ENCODE measurements around the gene MRPL24. TPM values are rescaled to one million over a fixed set of nuclear protein-coding genes. Genes with fewer than 3 reads are reported as not detected.

The MRPL24 gene
- total RNA-seq, result 10 to 100 TPM; 61.4 to 70.4 TPM

DNA sequence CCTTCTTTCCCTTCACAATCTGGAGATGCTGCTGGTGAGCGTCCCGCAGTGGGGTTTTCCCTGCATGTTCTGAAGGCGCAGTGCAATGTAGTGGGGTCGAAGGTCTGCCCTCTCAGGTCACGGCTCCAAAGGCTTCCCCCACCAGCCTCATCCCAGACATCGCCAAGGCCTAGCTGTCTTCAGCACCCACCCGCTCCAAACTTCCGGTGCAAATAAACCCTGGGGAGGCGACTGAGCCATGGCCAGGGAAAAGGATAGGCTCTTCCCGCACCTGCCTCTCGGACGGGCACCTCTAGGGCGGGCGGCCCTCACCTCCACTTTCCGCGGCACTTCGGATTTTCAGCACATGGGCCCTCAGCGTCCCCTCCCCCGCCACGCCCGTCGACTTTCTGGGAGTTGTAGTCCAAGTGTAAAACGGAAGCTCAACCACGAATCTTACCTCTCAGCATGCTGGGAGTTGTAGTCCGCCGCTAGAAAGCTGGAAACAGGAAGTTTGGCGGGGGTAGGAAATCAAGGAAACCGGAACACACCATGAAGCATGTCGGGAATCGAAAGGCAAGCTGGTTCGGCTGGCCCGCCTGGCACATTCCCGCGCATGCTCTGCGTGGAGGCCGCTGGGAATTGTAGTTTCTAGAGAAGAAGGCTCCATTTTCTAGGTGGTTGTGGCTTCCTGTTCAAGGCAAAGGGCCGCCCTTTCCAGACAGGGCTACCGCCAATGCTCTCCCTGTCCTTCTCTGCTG, at the start of gene MRPL24:
Gene MRPL24, minus strand, starts transcription at position 348 of the 740 bp plus-strand sequence. CDS start 2,384 bp downstream, outside the sequence.
- peak within 1 kb of the TSS; percentile 94 to 98 for H3K27ac Mint-ChIP-seq
- H3K9me3 Mint-ChIP-seq, result no peaks in the 10 kb centered on the region
- peak; percentile 94 to 97 for DNase-seq (ENCODE audit: low spot score in 2 of 2)
- H3K36me3 Mint-ChIP-seq, result peaks cover 17 to 47% of the 10 kb centered on the region in 2 donors
- peak; percentile 89 to 90 for ATAC-seq

GRCh38 chr1:156789621-156790318, 48.9 kb upstream of the MRPL24 start:
- ATAC-seq, result no peak
- Mint-ChIP-seq H3K36me3 (peaks cover 3 to 10% of the 10 kb centered on the region in 2 donors), H3K9me3 (no peaks in the 10 kb centered on the region), H3K27ac (peak overlapping the region in 1 of 2 donors; percentile 45)
- DNase-seq (ENCODE audit: low spot score in 2 of 2), result no peak

DNA sequence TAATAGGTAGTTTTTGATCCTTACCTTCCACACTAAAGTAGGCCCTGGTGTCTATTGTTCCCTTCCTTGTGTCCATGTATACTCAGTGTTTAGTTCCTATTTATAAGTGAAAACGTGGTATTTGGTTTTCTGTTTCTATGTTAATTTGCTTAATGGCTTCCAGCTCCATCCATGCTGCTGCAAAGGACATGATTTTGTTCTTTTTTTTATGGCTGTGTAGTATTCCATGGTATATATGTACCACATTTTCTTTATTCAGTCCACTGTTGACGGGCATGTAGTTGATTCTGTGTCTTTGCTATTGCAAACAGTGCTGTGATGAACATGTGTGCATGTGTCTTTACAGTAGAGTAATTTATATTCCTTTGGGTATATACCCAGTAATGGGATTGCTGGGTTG, 47.2 kb upstream of the MRPL24 start:
- DNase-seq (ENCODE audit: low spot score in 2 of 2) (no peak), ATAC-seq (no peak)
- Mint-ChIP-seq H3K27ac (peak overlapping the region in 1 of 2 donors; percentile 63), H3K36me3 (peaks cover 0 to 6% of the 10 kb centered on the region in 2 donors), H3K9me3 (no peaks in the 10 kb centered on the region)

- peak overlapping the region in 1 of 2 donors; percentile 56 for H3K27ac Mint-ChIP-seq
- H3K36me3 Mint-ChIP-seq, result peaks cover 5 to 6% of the 10 kb centered on the region in 2 donors
Measured at GRCh38 chr1:156786640-156787039, 45.8 kb upstream of the MRPL24 start.

DNA sequence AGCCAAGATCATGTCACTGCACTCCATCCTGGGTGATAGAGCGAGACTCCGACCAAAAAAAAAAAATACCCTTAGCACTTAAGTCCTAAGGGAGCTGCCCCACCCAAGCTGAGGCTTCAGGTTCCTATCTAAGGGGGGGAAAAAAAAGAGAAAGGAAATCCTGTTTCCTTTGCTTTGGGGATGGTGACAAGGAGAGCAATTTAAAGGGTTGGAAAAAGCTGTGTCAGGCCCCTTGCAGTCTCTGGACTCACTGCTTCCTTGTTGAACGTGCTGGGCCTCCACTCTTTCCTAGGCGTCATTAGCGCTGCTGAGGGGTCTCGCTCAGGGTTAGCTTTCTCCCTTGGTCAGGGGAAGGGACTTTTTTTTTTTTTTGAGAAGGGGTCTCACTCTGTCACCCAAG, 44.6 kb upstream of the MRPL24 start:
- Mint-ChIP-seq H3K36me3 (peaks cover 5 to 6% of the 10 kb centered on the region in 2 donors), H3K9me3 (no peaks in the 10 kb centered on the region), H3K27ac (no peak overlapping the region)
- no peak for DNase-seq (ENCODE audit: low spot score in 2 of 2)
- no peak for ATAC-seq

More at GRCh38 chr1:156786640-156787039, 45.8 kb upstream of the MRPL24 start:
- ATAC-seq (no peak), DNase-seq (ENCODE audit: low spot score in 2 of 2) (no peak)
- H3K9me3 Mint-ChIP-seq, result no peaks in the 10 kb centered on the region

DNA sequence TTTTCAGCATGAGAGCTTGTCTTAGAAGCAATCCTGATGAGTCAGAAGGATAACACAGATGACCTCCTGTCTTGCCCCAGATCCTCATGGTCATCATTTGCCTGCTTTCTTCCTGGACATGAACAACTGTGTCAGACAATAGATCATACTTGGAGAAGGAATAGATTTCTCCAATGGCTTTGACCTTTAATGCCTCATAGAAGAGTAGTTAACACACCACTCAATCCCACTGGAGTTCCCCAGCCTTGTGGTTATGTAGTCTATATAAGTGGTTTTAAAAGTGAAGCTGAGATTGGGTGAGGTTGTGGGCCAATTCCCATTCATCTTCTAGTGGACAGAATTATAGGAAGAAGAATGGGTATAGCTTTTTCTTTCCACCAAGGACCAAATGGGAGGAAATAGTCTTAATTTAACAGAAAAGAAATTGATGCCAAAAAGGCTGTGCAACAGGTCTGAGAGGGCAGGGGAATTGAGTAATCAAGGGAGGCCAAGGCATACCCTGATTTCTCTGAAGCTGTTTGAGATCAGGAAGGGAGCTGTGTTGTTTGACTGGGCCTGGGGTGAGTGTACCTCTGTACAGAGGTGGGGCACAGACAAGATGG, 40.8 kb upstream of the MRPL24 start:
- peak; percentile 22 to 39 for ATAC-seq

GRCh38 chr1:156777573-156777972, 36.7 kb upstream of the MRPL24 start:
- H3K9me3 Mint-ChIP-seq, result no peaks in the 10 kb centered on the region
- H3K36me3 Mint-ChIP-seq, result peaks cover 0 to 17% of the 10 kb centered on the region in 2 donors
- ATAC-seq (no peak), DNase-seq (ENCODE audit: low spot score in 2 of 2) (no peak)
- H3K27ac Mint-ChIP-seq, result peak overlapping the region in 1 of 2 donors; percentile 71

More for the DNA sequence above, 40.8 kb upstream of the MRPL24 start:
- Mint-ChIP-seq H3K9me3 (no peaks in the 10 kb centered on the region), H3K36me3 (peaks cover 0 to 5% of the 10 kb centered on the region in 2 donors), H3K27ac (peak overlapping the region; percentile 36 to 69)
- DNase-seq (ENCODE audit: low spot score in 2 of 2), result no peak

GRCh38 chr1:156776942-156777341, 36.1 kb upstream of the MRPL24 start:
- no peaks in the 10 kb centered on the region for H3K9me3 Mint-ChIP-seq
- peak overlapping the region in 1 of 2 donors; percentile 71 for H3K27ac Mint-ChIP-seq
- ATAC-seq (no peak), DNase-seq (ENCODE audit: low spot score in 2 of 2) (no peak)
- peaks cover 0 to 14% of the 10 kb centered on the region in 2 donors for H3K36me3 Mint-ChIP-seq

- Mint-ChIP-seq H3K9me3 (no peaks in the 10 kb centered on the region), H3K36me3 (peaks cover 6 to 20% of the 10 kb centered on the region in 2 donors), H3K27ac (peak overlapping the region in 1 of 2 donors; percentile 48)
- ATAC-seq (peak; percentile 51 to 56), DNase-seq (ENCODE audit: low spot score in 2 of 2) (no peak)
Measured at GRCh38 chr1:156775799-156776198, 34.9 kb upstream of the MRPL24 start.

- no peak for DNase-seq (ENCODE audit: low spot score in 2 of 2)
- no peaks in the 10 kb centered on the region for H3K9me3 Mint-ChIP-seq
- peaks cover 18 to 37% of the 10 kb centered on the region in 2 donors for H3K36me3 Mint-ChIP-seq
- H3K27ac Mint-ChIP-seq, result peak overlapping the region in 1 of 2 donors; percentile 8
- peak in 1 of 2 donors; percentile 67 for ATAC-seq
Measured at GRCh38 chr1:156773607-156774006, 32.7 kb upstream of the MRPL24 start.

GRCh38 chr1:156772728-156773497, 32.0 kb upstream of the MRPL24 start:
- Mint-ChIP-seq H3K27ac (peak overlapping the region; percentile 8 to 10), H3K9me3 (no peaks in the 10 kb centered on the region), H3K36me3 (peaks cover 25 to 41% of the 10 kb centered on the region in 2 donors)
- DNase-seq (ENCODE audit: low spot score in 2 of 2) (no peak), ATAC-seq (no peak)

DNA sequence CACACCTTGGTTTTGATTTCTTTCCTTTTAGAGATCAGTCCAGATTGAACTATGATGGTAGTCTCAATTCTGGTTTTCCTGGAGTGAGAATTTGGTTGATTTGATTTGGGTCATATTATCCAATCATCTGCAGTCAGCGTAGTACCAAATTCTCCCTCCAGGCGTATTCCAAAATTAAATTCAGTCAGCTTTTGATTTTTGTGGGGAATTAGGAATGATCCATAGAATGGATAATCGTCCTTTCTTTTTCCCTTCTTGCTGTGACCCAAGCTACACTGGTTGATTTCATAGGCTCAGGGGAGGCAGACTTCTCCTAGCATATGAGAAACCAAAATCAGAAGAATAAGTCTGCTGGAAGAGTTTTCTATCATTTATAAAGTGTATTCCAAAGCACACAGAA, 31.3 kb upstream of the MRPL24 start:
- peaks cover 25 to 41% of the 10 kb centered on the region in 2 donors for H3K36me3 Mint-ChIP-seq
- peak overlapping the region in 1 of 2 donors; percentile 8 for H3K27ac Mint-ChIP-seq
- no peaks in the 10 kb centered on the region for H3K9me3 Mint-ChIP-seq
- ATAC-seq (no peak), DNase-seq (ENCODE audit: low spot score in 2 of 2) (no peak)

- peak overlapping the region in 1 of 2 donors; percentile 88 for H3K27ac Mint-ChIP-seq
- no peaks in the 10 kb centered on the region for H3K9me3 Mint-ChIP-seq
- DNase-seq (ENCODE audit: low spot score in 2 of 2) (no peak), ATAC-seq (no peak)
- H3K36me3 Mint-ChIP-seq, result peaks cover 25 to 39% of the 10 kb centered on the region in 2 donors
Measured at GRCh38 chr1:156768610-156769295, 27.9 kb upstream of the MRPL24 start.

- peak in 1 of 2 donors; percentile 42 for ATAC-seq
- Mint-ChIP-seq H3K36me3 (peaks cover 25 to 32% of the 10 kb centered on the region in 2 donors), H3K9me3 (no peaks in the 10 kb centered on the region), H3K27ac (peak overlapping the region in 1 of 2 donors; percentile 88)
- peak; percentile 26 to 69 for DNase-seq (ENCODE audit: low spot score in 2 of 2)
Measured at GRCh38 chr1:156767879-156768604, 27.2 kb upstream of the MRPL24 start.
